Hepatocyte (in vitro differentiated cells): Measurements from ENCODE around the gene APBA2. TPM values are rescaled to one million over a fixed set of nuclear protein-coding genes. Genes with fewer than 3 reads are reported as not detected.

Source experiments
- DNase-seq: peaks from one replicate; pipeline ENCODE4 v3.0.0-alpha.2; 2016; ENCODE audit warnings: low spot score
- H2AFZ ChIP-seq: fragments of 200-600 bp; sonication (generic); 2 replicates; pipeline ENCODE4 v1.6.0; 2016; ENCODE audit warnings: antibody characterized with exemption, mild to moderate bottlenecking
- H3K27ac ChIP-seq: fragments of 200-600 bp; sonication (generic); 2 replicates; pipeline ENCODE4 v1.5.1; 2016; ENCODE audit warnings: mild to moderate bottlenecking
- H3K27me3 ChIP-seq: fragments of 200-600 bp; sonication (generic); 2 replicates; pipeline ENCODE4 v1.6.1; 2016
- H3K36me3 ChIP-seq: fragments of 200-600 bp; sonication (generic); replicated peaks from 2 replicates; pipeline ENCODE4 v1.5.1; 2016; ENCODE audit warnings: low read depth; ENCODE audit not compliant: insufficient read depth
- H3K4me1 ChIP-seq: fragments of 200-600 bp; sonication (generic); 2 replicates; pipeline ENCODE4 v1.5.1; 2016; ENCODE audit warnings: mild to moderate bottlenecking, moderate library complexity; ENCODE audit not compliant: insufficient read depth
- H3K4me2 ChIP-seq: fragments of 200-600 bp; sonication (generic); 2 replicates; pipeline ENCODE4 v1.6.0; 2016
- H3K4me3 ChIP-seq: fragments of 200-600 bp; sonication (generic); 2 replicates; pipeline ENCODE4 v1.5.1; 2016; ENCODE audit warnings: mild to moderate bottlenecking
- H3K79me2 ChIP-seq: fragments of 200-600 bp; sonication (generic); 2 replicates; pipeline ENCODE4 v1.6.0; 2017; ENCODE audit warnings: mild to moderate bottlenecking
- H3K9me2 ChIP-seq: fragments of 200-600 bp; sonication (generic); replicated peaks from 2 replicates; pipeline ENCODE4 v1.6.0; 2017; ENCODE audit warnings: mild to moderate bottlenecking; ENCODE audit not compliant: insufficient read depth
- H3K9me3 ChIP-seq: fragments of 200-600 bp; sonication (generic); 2 replicates; pipeline ENCODE4 v1.5.1; 2016; ENCODE audit warnings: low read depth, mild to moderate bottlenecking
- H4K20me1 ChIP-seq: fragments of 200-600 bp; sonication (generic); 2 replicates; pipeline ENCODE4 v1.6.0; 2016; ENCODE audit warnings: mild to moderate bottlenecking; ENCODE audit not compliant: insufficient read depth, poor library complexity, severe bottlenecking
- EZH2 ChIP-seq: fragments of 200-600 bp; sonication (generic); IDR thresholded peaks from 2 replicates; pipeline ENCODE4 v1.6.1; 2016; ENCODE audit warnings: antibody characterized with exemption, mild to moderate bottlenecking, borderline replicate concordance
- EZH2phosphoT487 ChIP-seq: fragments of 200-600 bp; sonication (generic); IDR thresholded peaks from one replicate; pipeline ENCODE4 v1.6.1; 2018; ENCODE audit warnings: antibody characterized with exemption, mild to moderate bottlenecking, low read depth, moderate library complexity; ENCODE audit not compliant: unreplicated experiment, severe bottlenecking
- WGBS: methylation state at CpG from one replicate; pipeline ENCODE4 v1.1.6; 2016; ENCODE audit warnings: low lambda C conversion rate; ENCODE audit errors: missing lambda C conversion rate; 5-methylcytosine and 5-hydroxymethylcytosine counted together
- polyA plus RNA-seq: library from polyadenylated mRNA; unstranded; fragments of >200 nt; fragmentation: Nextera tagmentation; extraction: Ambion mirVana; gene quantifications from 2 replicates; pipeline ENCODE4 v1.2.1, GENCODE V29; 2016
- total RNA-seq: library from RNA; depleted of rRNA; stranded (reverse); fragments of >200 nt; gene quantifications from 2 replicates; pipeline ENCODE4 v1.2.3, GENCODE V29; 2014
- TF ChIP-seq, protein P1 (sequence below): fragments of 200-600 bp; sonication (generic); IDR thresholded peaks from 2 replicates; pipeline ENCODE4 v1.5.1; 2016; ENCODE audit warnings: antibody characterized with exemption, mild to moderate bottlenecking; ENCODE audit not compliant: poor library complexity

APBA2 gene
- total and polyA plus RNA-seq, 2 experiments from 2014 or later: 8.4 to 10.1 TPM

DNA sequence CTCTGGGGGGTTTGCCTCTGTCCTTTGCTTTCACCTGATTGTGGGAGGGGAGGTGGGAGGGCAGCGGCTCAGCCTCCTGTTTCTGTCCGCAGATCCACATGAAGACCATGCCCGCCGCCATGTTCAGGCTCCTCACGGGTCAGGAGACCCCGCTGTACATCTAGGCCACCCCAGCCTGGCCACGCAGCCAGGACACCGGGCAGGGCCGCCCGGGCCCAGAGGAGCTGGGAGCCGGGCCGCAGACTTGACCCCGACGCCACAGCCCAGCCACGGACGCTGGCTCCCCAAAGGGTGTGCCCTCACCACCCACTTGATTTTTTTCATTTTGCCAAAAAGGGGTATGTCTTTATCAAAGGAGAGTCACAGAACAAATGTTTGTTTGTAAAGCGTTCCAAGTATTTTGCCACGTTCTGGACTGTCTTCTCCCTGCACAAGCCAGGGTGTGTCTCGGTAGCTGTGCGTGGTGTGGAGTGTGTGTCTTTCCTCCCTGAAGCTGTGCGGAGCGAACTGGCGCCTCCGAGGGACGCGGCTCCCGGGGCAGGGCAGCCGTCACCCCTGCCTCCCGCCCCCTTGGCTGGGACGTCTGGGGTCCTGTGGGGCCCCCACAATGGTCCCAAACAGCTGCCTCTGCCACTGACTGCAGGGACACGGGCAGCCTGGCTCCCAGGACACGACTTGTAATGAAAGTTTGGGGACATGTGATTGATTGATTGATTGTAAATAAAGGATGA is 231.4 kb downstream of the APBA2 start:
- H3K4me1 ChIP-seq: peaks cover 10% of the 10 kb centered on the region
- H3K4me3 ChIP-seq: no peak overlapping the region

DNA sequence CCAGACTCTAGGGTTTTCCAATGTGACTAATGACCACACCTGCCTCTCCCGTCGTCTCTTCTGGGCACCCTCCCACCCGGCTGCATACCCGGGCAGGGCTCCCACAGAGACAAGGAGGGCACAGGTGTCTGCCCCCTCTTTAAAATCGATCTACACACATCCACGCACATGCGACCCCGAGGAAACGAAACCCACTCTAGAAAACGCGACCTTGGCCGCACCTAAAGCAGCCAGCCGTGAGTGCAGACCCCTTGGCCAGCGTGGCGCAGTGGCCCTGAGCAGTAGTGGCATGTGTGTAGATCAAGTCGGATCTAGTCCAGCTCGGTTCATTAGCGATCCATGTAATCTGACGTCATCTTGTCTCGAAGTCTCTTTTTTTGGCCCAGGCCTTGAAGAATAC is 232.0 kb downstream of the APBA2 start:
- Histone ChIP-seq H3K36me3 (no peaks in the 10 kb centered on the region), H3K27me3 (no peaks in the 10 kb centered on the region), H4K20me1 (no peaks in the 10 kb centered on the region), H3K4me1 (peaks cover 10% of the 10 kb centered on the region), H3K4me2 (no peak overlapping the region), H3K9me3 (no peaks in the 10 kb centered on the region), H3K9me2 (no peaks in the 10 kb centered on the region), H2AFZ (no peak overlapping the region), H3K79me2 (no peaks in the 10 kb centered on the region), H3K4me3 (no peak overlapping the region), H3K27ac (no peak overlapping the region)
- no peak for TF ChIP-seq EZH2
- TF ChIP-seq, protein P1, sequence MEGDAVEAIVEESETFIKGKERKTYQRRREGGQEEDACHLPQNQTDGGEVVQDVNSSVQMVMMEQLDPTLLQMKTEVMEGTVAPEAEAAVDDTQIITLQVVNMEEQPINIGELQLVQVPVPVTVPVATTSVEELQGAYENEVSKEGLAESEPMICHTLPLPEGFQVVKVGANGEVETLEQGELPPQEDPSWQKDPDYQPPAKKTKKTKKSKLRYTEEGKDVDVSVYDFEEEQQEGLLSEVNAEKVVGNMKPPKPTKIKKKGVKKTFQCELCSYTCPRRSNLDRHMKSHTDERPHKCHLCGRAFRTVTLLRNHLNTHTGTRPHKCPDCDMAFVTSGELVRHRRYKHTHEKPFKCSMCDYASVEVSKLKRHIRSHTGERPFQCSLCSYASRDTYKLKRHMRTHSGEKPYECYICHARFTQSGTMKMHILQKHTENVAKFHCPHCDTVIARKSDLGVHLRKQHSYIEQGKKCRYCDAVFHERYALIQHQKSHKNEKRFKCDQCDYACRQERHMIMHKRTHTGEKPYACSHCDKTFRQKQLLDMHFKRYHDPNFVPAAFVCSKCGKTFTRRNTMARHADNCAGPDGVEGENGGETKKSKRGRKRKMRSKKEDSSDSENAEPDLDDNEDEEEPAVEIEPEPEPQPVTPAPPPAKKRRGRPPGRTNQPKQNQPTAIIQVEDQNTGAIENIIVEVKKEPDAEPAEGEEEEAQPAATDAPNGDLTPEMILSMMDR: no peak
- TF ChIP-seq EZH2phosphoT487: no peak
- no peak for DNase-seq
- WGBS: 94% methylated on average over 20 of the region's 20 CpGs

More for the DNA sequence above, 231.4 kb downstream of the APBA2 start:
- Histone ChIP-seq H3K9me3 (no peaks in the 10 kb centered on the region), H3K79me2 (no peaks in the 10 kb centered on the region), H3K4me2 (no peak overlapping the region), H2AFZ (no peak overlapping the region), H3K27ac (no peak overlapping the region), H3K27me3 (no peaks in the 10 kb centered on the region), H3K9me2 (no peaks in the 10 kb centered on the region), H4K20me1 (no peaks in the 10 kb centered on the region), H3K36me3 (no peaks in the 10 kb centered on the region)
- WGBS: 96% methylated on average over 32 of the region's 32 CpGs
- DNase-seq: no peak
- TF ChIP-seq EZH2phosphoT487 (no peak), EZH2 (no peak)
- TF ChIP-seq, protein P1: no peak

DNA sequence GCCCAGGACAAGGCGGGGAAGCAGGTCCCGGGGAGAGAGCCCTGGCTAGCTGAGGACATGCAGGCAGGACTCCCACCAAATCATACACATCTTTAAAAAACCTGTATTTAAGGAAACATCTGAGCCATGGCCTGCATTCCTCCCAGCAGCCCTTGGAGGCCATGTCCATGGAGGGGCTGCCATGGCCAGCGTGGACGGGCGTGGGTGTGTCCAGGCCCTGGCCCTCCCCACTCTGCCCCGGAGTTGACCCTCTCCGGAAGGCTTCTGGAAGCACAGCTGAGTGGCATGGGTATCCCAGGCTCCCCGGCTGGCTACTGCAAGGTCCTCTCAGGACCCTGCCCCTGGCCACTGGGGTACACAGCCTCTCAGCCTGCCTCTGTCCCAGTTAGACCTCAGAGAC is 234.1 kb downstream of the APBA2 start:
- WGBS: 62% methylated on average over 8 of the region's 8 CpGs
- no peaks in the 10 kb centered on the region for H3K79me2 ChIP-seq
- no peak overlapping the region for H2AFZ ChIP-seq
- H3K9me3 ChIP-seq: no peaks in the 10 kb centered on the region
- H4K20me1 ChIP-seq: no peaks in the 10 kb centered on the region
- H3K27ac ChIP-seq: no peak overlapping the region
- H3K4me3 ChIP-seq: no peak overlapping the region
- H3K4me1 ChIP-seq: peaks cover 10% of the 10 kb centered on the region
- no peak overlapping the region for H3K4me2 ChIP-seq
- H3K36me3 ChIP-seq: no peaks in the 10 kb centered on the region
- TF ChIP-seq EZH2 (no peak), EZH2phosphoT487 (no peak)
- TF ChIP-seq, protein P1: no peak
- no peak for DNase-seq
- no peaks in the 10 kb centered on the region for H3K9me2 ChIP-seq
- no peaks in the 10 kb centered on the region for H3K27me3 ChIP-seq
